SK-N-SH treated with all-trans-retinoic acid at 6 μM for 48 hours (cell line): ENCODE data around the gene TFIP11.

Source experiments
- ATAC-seq: fragments of 200-7000 bp; cut with Tn5 transposase; 3 replicates; pipeline ENCODE4 v1.9.1; 2020; ENCODE audit warnings: mild to moderate bottlenecking, moderate library complexity
- ARNTL ChIP-seq: fragments of 450-650 bp; formaldehyde crosslinking; IDR thresholded peaks from 2 replicates; pipeline ENCODE4 v1.5.0; 2020; ENCODE audit warnings: low read depth, mild to moderate bottlenecking, moderate library complexity, borderline replicate concordance
- BACH2 ChIP-seq: fragments of 250-450 bp; sonication (Bioruptor Pico); IDR thresholded peaks from 2 replicates; pipeline ENCODE4 v1.9.0; 2021; ENCODE audit warnings: mild to moderate bottlenecking, borderline replicate concordance
- CREB5 ChIP-seq: fragments of 250-450 bp; sonication (Bioruptor Pico); IDR thresholded peaks from 2 replicates; pipeline ENCODE4 v1.5.1; 2020; ENCODE audit warnings: low read depth, mild to moderate bottlenecking, moderate library complexity
- CSDC2 ChIP-seq: fragments of 250-450 bp; sonication (Bioruptor Pico); IDR thresholded peaks from 2 replicates; pipeline ENCODE4 v1.5.0; 2020; ENCODE audit warnings: mild to moderate bottlenecking, moderate library complexity
- CSRNP3 ChIP-seq: fragments of 250-450 bp; sonication (Bioruptor Pico); IDR thresholded peaks from 2 replicates; pipeline ENCODE4 v1.5.1; 2021; ENCODE audit warnings: mild to moderate bottlenecking, moderate library complexity
- ESRRG ChIP-seq: fragments of 250-450 bp; sonication (Bioruptor Pico); IDR thresholded peaks from 2 replicates; pipeline ENCODE4 v1.6.1; 2021; ENCODE audit warnings: mild to moderate bottlenecking
- GLIS3 ChIP-seq: fragments of 250-450 bp; sonication (Bioruptor Pico); IDR thresholded peaks from 2 replicates; pipeline ENCODE4 v1.5.0; 2020; ENCODE audit warnings: mild to moderate bottlenecking, moderate library complexity
- ISL1 ChIP-seq: fragments of 250-450 bp; sonication (Bioruptor Pico); IDR thresholded peaks from 2 replicates; pipeline ENCODE4 v2.1.2; 2022; ENCODE audit warnings: mild to moderate bottlenecking, moderate library complexity
- PATZ1 ChIP-seq: fragments of 250-450 bp; sonication (Bioruptor Pico); IDR thresholded peaks from 2 replicates; pipeline ENCODE4 v1.8.0; 2020; ENCODE audit warnings: mild to moderate bottlenecking, moderate library complexity, borderline replicate concordance
- POU6F1 ChIP-seq: fragments of 250-450 bp; sonication (Bioruptor Pico); IDR thresholded peaks from 2 replicates; pipeline ENCODE4 v1.8.0; 2021; ENCODE audit warnings: low read depth, mild to moderate bottlenecking, moderate library complexity, borderline replicate concordance
- PPARA ChIP-seq: fragments of 250-450 bp; sonication (Bioruptor Pico); IDR thresholded peaks from 2 replicates; pipeline ENCODE4 v1.5.0; 2020; ENCODE audit warnings: mild to moderate bottlenecking, borderline replicate concordance
- RARB ChIP-seq: fragments of 250-450 bp; sonication (Bioruptor Pico); IDR thresholded peaks from 2 replicates; pipeline ENCODE4 v1.8.0; 2021; ENCODE audit warnings: mild to moderate bottlenecking, moderate library complexity
- SNAI2 ChIP-seq: fragments of 250-450 bp; sonication (Bioruptor Pico); IDR thresholded peaks from 2 replicates; pipeline ENCODE4 v1.5.0; 2020; ENCODE audit warnings: mild to moderate bottlenecking, moderate library complexity
- TCF4 ChIP-seq: fragments of 250-450 bp; sonication (Bioruptor Pico); IDR thresholded peaks from 2 replicates; pipeline ENCODE4 v1.8.0; 2021; ENCODE audit warnings: mild to moderate bottlenecking, moderate library complexity, borderline replicate concordance
- TOX ChIP-seq: fragments of 250-450 bp; sonication (Bioruptor Pico); IDR thresholded peaks from 2 replicates; pipeline ENCODE4 v1.8.0; 2021; ENCODE audit warnings: mild to moderate bottlenecking, moderate library complexity, borderline replicate concordance
- TSHZ2 ChIP-seq: fragments of 250-450 bp; sonication (Bioruptor Pico); IDR thresholded peaks from 2 replicates; pipeline ENCODE4 v1.5.0; 2020; ENCODE audit warnings: mild to moderate bottlenecking, moderate library complexity
- ZC3H10 ChIP-seq: fragments of 250-450 bp; sonication (Bioruptor Pico); IDR thresholded peaks from 2 replicates; pipeline ENCODE4 v1.5.1; 2021; ENCODE audit warnings: mild to moderate bottlenecking, moderate library complexity
- ZFP3 ChIP-seq: fragments of 250-450 bp; sonication (Bioruptor Pico); IDR thresholded peaks from 2 replicates; pipeline ENCODE4 v1.5.0; 2020; ENCODE audit warnings: mild to moderate bottlenecking, moderate library complexity
- ZFP30 ChIP-seq: fragments of 450-650 bp; formaldehyde crosslinking; IDR thresholded peaks from 2 replicates; pipeline ENCODE4 v1.5.0; 2022; ENCODE audit warnings: mild to moderate bottlenecking, moderate library complexity
- ZNF565 ChIP-seq: fragments of 450-650 bp; formaldehyde crosslinking; conservative IDR thresholded peaks from 2 replicates; pipeline ENCODE4 v1.5.0; 2020; ENCODE audit warnings: low read depth, mild to moderate bottlenecking, moderate library complexity
- ZNF70 ChIP-seq: fragments of 450-650 bp; formaldehyde crosslinking; IDR thresholded peaks from 2 replicates; pipeline ENCODE4 v1.5.0; 2020; ENCODE audit warnings: mild to moderate bottlenecking, moderate library complexity
- ZNF8 ChIP-seq: fragments of 450-650 bp; formaldehyde crosslinking; IDR thresholded peaks from 2 replicates; pipeline ENCODE4 v1.5.0; 2020; ENCODE audit warnings: mild to moderate bottlenecking, moderate library complexity

The TFIP11 gene

GRCh38 chr22:26445577-26446275, 66.5 kb downstream of the TFIP11 start:
- no peak for TF ChIP-seq ZNF8 (CRISPR knock-in tag)
- TF ChIP-seq ZC3H10 (CRISPR knock-in tag): no peak
- TF ChIP-seq, all 23 proteins: peak for 0
- no peak for ATAC-seq

GRCh38 chr22:26444777-26445176, 67.5 kb downstream of the TFIP11 start:
- TF ChIP-seq ISL1 (CRISPR knock-in tag): no peak
- no peak for TF ChIP-seq TCF4 (CRISPR knock-in tag)
- no peak for TF ChIP-seq TSHZ2
- no peak for TF ChIP-seq ZFP3 (CRISPR knock-in tag)
- no peak for TF ChIP-seq BACH2 (CRISPR knock-in tag)
- TF ChIP-seq ZFP30 (CRISPR knock-in tag): no peak
- no peak for TF ChIP-seq PATZ1
- TF ChIP-seq CSRNP3 (CRISPR knock-in tag): no peak
- TF ChIP-seq ZNF70 (CRISPR knock-in tag): no peak
- no peak for TF ChIP-seq SNAI2 (CRISPR knock-in tag)
- no peak for TF ChIP-seq POU6F1 (CRISPR knock-in tag)
- TF ChIP-seq TOX (CRISPR knock-in tag): no peak
- TF ChIP-seq ARNTL (CRISPR knock-in tag): no peak
- TF ChIP-seq ESRRG (CRISPR knock-in tag): no peak
- no peak for TF ChIP-seq RARB (CRISPR knock-in tag)
- TF ChIP-seq GLIS3: no peak
- no peak for TF ChIP-seq ZNF565 (CRISPR knock-in tag)
- TF ChIP-seq CSDC2: no peak
- no peak for TF ChIP-seq PPARA (CRISPR knock-in tag)
- no peak for TF ChIP-seq ZNF8 (CRISPR knock-in tag)
- no peak for ATAC-seq

GRCh38 chr22:26443901-26444690, 68.2 kb downstream of the TFIP11 start:
- ATAC-seq: no peak
- TF ChIP-seq ZFP3 (CRISPR knock-in tag) (no peak), PPARA (CRISPR knock-in tag) (no peak), ZNF565 (CRISPR knock-in tag) (no peak), ESRRG (CRISPR knock-in tag) (no peak), ZNF70 (CRISPR knock-in tag) (no peak), ZFP30 (CRISPR knock-in tag) (no peak), TSHZ2 (no peak), RARB (CRISPR knock-in tag) (no peak), PATZ1 (no peak), CREB5 (no peak), SNAI2 (CRISPR knock-in tag) (no peak), ARNTL (CRISPR knock-in tag) (no peak)
